BE2C (cell line): ENCODE measurements around the gene CHSY1.

ENCODE experiments used
- DNase-seq: peaks from one replicate; pipeline ENCODE4 v3.0.0-alpha.2; 2020
- H3K27me3 ChIP-seq: fragments of 250-450 bp; sonication (Bioruptor Pico); 2 replicates; pipeline ENCODE4 v1.5.1; 2020; ENCODE audit warnings: mild to moderate bottlenecking
- H3K36me3 ChIP-seq: fragments of 250-450 bp; sonication (Bioruptor Pico); 2 replicates; pipeline ENCODE4 v1.5.1; 2020; ENCODE audit warnings: mild to moderate bottlenecking
- H3K4me1 ChIP-seq: fragments of 250-450 bp; sonication (Bioruptor Pico); 2 replicates; pipeline ENCODE4 v1.5.1; 2020
- H3K4me3 ChIP-seq: 2 replicates; pipeline ENCODE4 v1.5.1; 2011; ENCODE audit warnings: low read depth, low read length
- H3K9me3 ChIP-seq: fragments of 250-450 bp; sonication (Bioruptor Pico); 2 replicates; pipeline ENCODE4 v1.5.1; 2020
- TF ChIP-seq, protein P1 (sequence below): IDR thresholded peaks from 2 replicates; pipeline ENCODE4 v1.5.1; 2012; ENCODE audit warnings: mild to moderate bottlenecking, low read depth, low read length

The CHSY1 gene

DNA sequence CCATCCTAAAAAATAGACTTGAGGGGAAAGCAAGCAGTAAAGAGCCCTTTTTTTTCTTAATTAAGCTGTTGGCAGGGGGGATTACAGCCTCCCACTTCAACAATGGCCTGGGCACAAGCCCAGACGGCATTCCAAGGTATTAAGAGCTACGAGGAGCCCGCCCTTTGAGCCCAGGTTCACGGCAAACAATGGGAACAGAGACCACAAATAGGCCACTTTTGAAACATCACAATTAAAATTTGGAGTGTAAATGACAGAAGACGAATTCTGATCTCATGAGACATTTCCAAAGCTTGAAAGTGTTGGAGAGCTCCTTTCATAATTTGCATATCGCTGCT is 8.9 kb downstream of the CHSY1 start:
- no peak for DNase-seq
- Histone ChIP-seq H3K9me3 (no peaks in the 10 kb centered on the region), H3K4me1 (peaks cover 5% of the 10 kb centered on the region), H3K4me3 (no peak overlapping the region), H3K36me3 (peaks cover 49% of the 10 kb centered on the region), H3K27me3 (no peaks in the 10 kb centered on the region)
- TF ChIP-seq, protein P1, sequence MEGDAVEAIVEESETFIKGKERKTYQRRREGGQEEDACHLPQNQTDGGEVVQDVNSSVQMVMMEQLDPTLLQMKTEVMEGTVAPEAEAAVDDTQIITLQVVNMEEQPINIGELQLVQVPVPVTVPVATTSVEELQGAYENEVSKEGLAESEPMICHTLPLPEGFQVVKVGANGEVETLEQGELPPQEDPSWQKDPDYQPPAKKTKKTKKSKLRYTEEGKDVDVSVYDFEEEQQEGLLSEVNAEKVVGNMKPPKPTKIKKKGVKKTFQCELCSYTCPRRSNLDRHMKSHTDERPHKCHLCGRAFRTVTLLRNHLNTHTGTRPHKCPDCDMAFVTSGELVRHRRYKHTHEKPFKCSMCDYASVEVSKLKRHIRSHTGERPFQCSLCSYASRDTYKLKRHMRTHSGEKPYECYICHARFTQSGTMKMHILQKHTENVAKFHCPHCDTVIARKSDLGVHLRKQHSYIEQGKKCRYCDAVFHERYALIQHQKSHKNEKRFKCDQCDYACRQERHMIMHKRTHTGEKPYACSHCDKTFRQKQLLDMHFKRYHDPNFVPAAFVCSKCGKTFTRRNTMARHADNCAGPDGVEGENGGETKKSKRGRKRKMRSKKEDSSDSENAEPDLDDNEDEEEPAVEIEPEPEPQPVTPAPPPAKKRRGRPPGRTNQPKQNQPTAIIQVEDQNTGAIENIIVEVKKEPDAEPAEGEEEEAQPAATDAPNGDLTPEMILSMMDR: no peak

DNA sequence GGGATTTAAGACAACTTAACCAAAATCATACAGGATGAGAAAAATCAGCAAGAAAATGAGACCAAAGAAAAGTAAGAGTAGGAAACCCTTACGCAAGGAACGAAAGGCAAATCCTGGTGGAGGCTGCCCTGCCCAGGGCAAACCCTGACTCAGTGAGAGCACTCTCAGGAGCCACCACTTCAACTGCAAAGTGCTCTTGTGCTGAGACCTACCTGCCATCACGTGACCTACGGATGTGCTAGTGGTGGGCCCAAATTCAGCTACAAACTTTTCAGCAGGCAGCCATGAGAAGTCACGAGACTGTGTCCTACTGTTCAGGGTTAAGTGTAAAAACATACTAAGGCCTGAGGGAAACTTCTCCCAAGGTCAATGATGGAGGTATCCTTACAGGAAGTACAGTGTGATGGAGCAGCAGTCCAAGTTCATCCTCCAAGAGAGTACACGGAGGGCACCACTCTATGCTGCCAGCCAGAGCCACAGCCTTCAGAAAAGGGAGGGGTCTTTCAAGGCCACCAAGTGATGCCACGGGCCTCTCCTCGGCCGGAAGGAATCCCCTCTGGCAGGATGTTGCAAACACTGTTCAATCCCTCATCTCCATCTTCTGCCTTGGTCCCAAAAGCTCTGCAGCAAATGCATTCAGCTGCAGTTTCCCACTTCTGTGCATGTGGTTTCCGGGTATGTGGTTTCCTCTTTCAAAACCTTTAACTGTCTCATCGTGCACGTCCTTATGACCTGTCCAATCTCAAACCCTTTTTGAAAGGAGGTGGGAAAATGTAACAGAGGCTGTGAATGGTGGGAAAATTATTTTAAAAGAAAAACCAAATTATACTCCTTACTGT is 9.5 kb downstream of the CHSY1 start:
- DNase-seq: no peak

DNA sequence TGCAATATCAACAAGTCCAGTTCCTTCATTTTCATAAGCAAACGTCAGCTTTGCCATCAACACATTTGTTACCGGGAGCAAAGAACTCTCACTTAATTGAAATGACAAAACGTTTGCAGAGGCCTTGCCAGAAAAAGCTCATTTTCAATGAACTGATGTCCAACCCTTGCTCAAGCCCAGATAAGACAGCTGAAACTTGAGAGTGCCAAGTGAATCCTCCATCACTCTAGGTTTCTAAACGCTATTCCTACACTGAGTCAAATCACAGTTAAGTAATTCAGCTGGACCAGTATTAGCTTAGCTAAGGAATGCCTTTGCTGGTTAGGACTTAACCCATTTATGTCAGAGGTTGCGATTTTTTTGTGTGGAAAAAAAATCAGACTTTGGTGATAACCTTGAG is 11.5 kb downstream of the CHSY1 start:
- Histone ChIP-seq H3K9me3 (no peaks in the 10 kb centered on the region), H3K36me3 (peaks cover 33% of the 10 kb centered on the region), H3K27me3 (no peaks in the 10 kb centered on the region), H3K4me3 (no peak overlapping the region), H3K4me1 (no peaks in the 10 kb centered on the region; the same call in 1 of the 2 replicates)
- no peak for DNase-seq
- TF ChIP-seq, protein P1: no peak

More for the DNA sequence above, 9.5 kb downstream of the CHSY1 start:
- H3K36me3 ChIP-seq: peaks cover 43% of the 10 kb centered on the region
- H3K27me3 ChIP-seq: no peaks in the 10 kb centered on the region
- TF ChIP-seq, protein P1: no peak
- H3K4me3 ChIP-seq: no peak overlapping the region
- H3K9me3 ChIP-seq: no peaks in the 10 kb centered on the region
- H3K4me1 ChIP-seq: peaks cover 2% of the 10 kb centered on the region

DNA sequence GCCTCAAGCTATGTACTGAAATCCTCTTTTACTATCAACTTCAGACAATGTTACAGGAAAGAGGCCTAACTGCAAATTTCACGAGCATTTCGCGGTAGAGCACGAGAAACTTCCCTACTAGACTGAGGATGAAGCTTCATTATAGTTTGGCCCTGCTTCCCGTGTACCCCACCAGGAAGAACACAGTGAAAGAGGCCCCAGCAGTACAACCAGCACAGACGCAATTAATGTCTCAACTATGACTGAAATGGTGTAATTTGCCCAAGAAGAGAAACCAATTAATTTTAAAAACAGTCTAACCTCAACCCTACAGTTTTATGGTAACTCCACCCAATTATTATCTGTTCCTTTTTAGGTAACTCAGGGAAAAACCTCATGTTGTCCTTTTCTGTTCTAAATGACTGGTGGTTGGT is 12.1 kb downstream of the CHSY1 start:
- H3K36me3 ChIP-seq: peaks cover 37% of the 10 kb centered on the region
- TF ChIP-seq, protein P1: no peak
- no peaks in the 10 kb centered on the region; the same call in 1 of the 2 replicates for H3K4me1 ChIP-seq
- DNase-seq: no peak
- H3K27me3 ChIP-seq: no peaks in the 10 kb centered on the region
- H3K9me3 ChIP-seq: no peaks in the 10 kb centered on the region
- no peak overlapping the region for H3K4me3 ChIP-seq

DNA sequence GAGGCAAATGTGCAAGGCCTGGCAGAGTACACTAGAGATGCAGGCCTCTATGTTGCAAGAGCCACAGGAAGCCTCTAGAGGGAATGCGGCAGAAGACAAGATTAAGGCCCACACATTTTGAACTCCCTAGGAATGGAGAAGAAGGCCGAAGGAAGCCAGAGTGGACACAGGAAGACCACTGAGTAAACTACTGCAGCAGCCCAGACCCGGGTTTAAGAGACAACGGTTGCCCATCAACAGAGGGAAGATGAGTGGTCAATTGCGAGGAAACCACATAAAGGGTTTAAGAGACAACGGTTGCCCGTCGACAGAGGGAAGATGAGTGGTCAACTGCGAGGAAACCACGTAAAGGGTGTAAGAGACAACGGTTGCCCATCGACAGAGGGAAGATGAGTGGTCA is 14.6 kb downstream of the CHSY1 start:
- Histone ChIP-seq H3K36me3 (peaks cover 42% of the 10 kb centered on the region), H3K9me3 (no peaks in the 10 kb centered on the region), H3K4me1 (no peaks in the 10 kb centered on the region), H3K4me3 (no peak overlapping the region), H3K27me3 (no peaks in the 10 kb centered on the region)
- TF ChIP-seq, protein P1: no peak
- no peak for DNase-seq

DNA sequence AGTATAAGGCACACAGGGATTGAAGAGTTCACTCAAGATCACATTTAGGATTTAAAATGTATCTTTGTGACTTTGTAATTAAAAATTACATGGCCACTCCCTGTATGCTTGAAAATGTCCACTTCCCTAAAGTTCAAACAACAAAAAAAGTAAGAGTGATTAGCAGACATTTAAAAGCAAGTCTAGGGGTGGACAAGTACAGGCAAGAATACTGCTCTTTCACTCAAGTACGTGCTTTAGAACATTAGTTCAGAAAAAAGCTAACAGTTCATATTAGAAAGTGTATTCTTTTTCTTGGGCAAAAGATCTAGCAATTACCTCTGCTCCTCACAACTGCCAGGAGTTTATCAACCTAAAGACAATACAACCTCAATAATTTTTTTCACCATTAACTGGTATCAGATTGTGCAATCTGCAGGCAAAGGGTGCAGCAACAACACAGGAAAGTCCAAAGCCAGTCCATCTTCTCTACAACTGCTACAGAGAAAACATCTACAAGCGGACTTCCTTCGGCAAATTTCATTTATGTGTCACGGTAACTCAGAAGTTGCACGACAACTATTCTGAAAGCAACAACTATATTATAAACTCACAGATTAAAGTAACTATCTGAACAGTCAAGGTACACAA is 18.1 kb downstream of the CHSY1 start:
- no peak for DNase-seq
- Histone ChIP-seq H3K4me1 (no peaks in the 10 kb centered on the region), H3K4me3 (no peak overlapping the region), H3K27me3 (no peaks in the 10 kb centered on the region), H3K9me3 (no peaks in the 10 kb centered on the region), H3K36me3 (peaks cover 41% of the 10 kb centered on the region)
- TF ChIP-seq, protein P1: no peak
